ENCODE measurements around the gene ARL4C. TPM values are rescaled to one million over a fixed set of nuclear protein-coding genes. Genes with fewer than 3 reads are reported as not detected.
"Not testable (repeated sequence)": the region's sequence is repeated elsewhere in the genome, so short reads cannot be mapped to it uniquely, and the experiment has no call there.

Gene ARL4C
- polyA plus RNA-seq, 3 donors: 3.0 to 11.6 (median 5.2) TPM

DNA sequence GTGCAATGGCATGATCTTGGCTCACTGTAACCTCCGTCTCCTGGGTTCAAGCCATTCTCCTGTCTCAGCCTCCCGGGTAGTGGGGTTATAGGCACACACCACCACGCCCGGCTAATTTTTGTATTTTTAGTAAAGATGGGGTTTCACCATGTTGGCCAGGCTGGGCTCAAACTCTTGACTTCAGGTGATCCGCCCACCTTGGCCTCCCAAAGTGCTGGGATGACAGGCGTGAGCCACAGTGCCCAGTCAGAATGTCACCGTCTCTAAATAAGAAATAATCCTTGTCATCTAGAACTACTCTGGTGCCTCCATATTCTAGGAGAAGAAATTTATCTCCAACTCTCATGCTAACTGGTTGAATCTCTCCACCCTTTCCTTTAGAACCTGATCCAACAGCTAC lies 41.6 kb downstream of the ARL4C start:
- not testable (repeated sequence) for H3K27ac ChIP-seq (ENCODE audit: low read depth, low read length)
- WGBS, 3 donors: 89 to 98% (median 95%) methylated on average over 7 of the region's 7 CpGs

DNA sequence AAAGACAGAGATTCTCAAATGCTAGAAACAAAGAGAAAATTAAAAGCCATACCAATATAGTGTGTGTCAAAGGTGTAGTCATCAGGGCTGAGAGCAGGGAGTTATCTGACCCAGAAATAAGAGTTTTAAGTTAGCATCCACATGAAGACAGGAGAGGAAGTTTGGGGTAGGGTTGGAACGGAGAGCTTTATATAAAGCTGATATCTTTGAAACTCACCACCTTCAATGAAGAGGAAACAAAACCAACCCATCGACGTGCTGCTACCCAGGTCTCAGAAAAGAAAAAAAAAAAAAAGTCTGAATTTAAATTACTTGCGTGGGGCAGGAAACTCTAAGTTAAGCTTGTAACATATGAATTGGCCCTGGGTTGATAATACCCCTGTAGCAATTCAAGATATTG lies 42.4 kb downstream of the ARL4C start:
- 57 to 87% (median 70%) methylated on average over 4 of the region's 4 CpGs for WGBS, 3 donors
- H3K27ac ChIP-seq (ENCODE audit: low read depth, low read length): no peak overlapping the region

DNA sequence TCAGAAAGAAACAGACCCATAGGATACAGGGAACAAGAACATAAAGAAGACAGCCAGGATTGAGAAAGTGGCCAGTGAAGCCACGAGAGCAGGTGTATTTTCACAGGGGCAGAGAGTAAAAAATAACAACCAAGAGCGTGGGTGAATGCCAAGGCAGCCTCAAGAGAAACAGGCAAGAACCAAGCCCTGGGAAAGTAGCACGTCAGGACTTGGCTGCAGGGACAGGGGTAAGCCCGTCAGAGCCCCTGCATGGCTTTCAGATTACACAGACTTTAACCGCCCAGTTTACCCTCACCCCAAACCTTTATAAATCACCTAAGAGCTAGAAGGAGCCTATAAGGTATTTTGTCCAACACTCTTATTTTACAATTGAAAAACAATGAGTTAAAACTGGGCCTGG lies 43.7 kb downstream of the ARL4C start:
- 80 to 84% (median 81%) methylated on average over 5 of the region's 5 CpGs for WGBS, 3 donors
- H3K27ac ChIP-seq (ENCODE audit: low read depth, low read length): no peak overlapping the region

DNA sequence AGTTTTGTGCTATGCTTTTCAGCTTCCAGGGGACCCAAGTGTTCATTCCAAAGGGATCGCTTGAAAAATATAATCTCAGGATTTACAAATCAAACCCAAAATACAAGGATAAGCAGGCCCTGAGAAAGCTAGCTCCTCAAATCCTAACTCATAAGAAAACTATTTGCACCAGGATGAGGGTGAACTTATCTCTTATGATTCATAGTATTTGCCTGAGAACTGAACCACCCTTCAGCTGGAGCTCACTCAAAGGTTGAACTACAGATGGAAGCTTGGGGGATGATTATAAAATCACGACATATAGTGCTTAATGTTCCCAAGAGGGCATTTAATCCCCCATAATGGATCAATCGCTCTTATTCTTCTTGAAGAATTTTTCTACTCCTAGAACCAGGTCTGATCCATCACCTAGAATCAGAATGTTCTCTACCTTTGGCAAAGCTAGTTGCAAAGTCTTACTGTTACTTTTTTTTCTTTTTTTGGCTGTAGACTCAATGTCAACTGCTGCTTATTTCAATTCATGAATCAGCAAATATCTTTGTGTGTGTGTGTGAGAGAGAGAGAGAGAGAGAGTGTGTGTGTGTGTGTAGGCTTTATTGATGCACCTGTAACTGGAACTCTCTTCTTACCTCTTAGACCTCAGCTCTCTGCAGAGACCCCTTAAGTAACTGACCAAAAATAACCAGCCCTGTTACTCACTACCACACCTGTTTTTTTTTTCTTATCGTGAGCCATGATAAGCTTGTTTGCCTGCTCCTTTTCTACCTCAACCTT lies 44.8 kb downstream of the ARL4C start:
- WGBS, 3 donors: 79 to 82% (median 79%) methylated on average over 4 of the region's 4 CpGs
- no peak overlapping the region for H3K27ac ChIP-seq (ENCODE audit: low read depth, low read length)

DNA sequence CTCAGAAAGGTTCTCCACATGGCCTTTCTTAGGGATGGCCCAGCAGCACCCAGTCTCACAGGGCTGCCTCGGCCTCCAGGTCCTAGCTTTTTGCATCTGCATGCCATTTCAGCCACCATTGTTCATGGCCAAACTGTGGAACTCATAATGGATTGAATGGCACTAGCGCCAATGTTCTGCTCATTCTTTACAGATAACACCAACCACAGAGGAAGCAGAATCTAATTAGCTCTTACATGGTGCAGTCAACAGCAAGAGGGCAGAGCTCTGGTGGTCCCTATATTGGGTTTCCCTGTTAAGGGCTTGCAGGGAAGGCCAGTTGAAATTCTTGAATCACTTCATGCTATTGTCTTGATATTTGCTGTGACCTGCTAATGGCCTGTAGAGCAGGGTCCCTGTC lies 45.6 kb downstream of the ARL4C start:
- no peak overlapping the region for H3K27ac ChIP-seq (ENCODE audit: low read depth, low read length)
- WGBS, 3 donors: 83 to 94% (median 90%) methylated on average over 2 of the region's 2 CpGs

DNA sequence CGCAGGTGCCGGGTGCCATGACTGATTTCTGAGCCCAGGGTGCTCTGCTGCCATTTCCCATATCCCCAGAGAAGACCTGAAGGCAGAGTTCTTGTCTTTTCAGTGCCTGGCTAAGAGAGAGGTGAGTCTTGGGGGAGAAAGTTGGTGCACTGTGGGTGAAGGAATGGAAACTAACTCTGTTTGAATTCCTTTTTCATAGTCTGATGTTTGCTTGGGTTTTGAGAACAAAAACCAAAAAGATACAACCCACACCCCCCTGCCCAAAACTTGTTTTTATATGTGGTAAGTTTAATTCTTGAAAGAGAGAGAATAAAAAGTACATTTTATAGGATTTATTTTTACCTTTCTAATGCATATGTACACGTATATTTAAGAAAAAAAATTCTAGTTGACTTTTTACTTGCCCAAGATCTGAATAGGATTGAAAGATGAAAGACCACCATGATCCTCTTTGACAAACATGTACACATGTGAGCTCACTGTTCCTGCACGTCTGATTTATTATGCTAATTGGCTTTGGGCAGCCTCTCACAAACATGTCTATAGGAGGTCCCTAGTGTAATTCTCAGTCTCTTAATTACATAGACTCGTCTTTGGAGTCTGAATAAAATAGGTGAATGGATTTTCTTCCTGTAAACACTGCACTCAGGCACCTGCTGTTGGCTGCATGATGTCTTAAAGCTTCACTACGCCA lies 46.3 kb downstream of the ARL4C start:
- WGBS, 3 donors: 73 to 86% (median 78%) methylated on average over 6 of the region's 6 CpGs
- no peak overlapping the region for H3K27ac ChIP-seq (ENCODE audit: low read depth, low read length)

DNA sequence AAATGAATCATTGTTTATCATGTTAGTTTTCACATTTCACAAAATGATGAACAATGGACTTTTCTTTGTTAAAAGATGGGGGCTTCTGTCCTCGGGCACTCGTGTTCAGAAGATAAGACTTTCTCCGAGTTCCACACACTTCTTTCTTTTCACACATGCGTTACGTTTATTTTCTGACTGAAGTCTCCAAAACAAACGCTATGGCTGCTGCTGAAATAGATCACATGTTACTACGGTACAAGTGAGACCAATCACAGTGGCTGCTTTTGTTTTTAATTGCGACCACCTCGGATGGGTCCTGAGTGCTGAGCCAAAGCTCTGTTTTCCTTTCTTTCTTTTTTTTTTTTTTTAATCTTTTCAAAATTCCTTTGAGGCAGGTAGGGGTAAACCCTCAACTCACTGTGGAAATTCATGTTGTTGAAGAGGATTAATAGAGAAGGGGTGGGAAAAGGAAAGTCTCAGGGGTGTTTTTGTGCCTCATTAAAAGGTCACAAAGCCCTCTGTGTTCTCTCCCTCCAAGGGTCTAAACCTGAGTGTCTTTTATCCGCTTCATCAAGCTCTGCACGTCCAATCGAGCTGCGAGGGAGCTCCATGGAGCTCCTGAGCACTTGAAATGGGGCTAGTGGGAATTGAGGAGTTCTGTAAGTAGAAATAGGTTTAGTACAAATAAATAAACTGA lies 48.2 kb downstream of the ARL4C start:
- WGBS, 3 donors: 50 to 79% (median 79%) methylated on average over 13 of the region's 13 CpGs
- no peak overlapping the region for H3K27ac ChIP-seq (ENCODE audit: low read depth, low read length)

- 70 to 80% (median 74%) methylated on average over 5 of the region's 5 CpGs for WGBS, 3 donors
Measured at GRCh38 chr2:234447963-234448362, 48.9 kb downstream of the ARL4C start.

GRCh38 chr2:234447189-234447588 lies 49.7 kb downstream of the ARL4C start:
- no peak overlapping the region for H3K27ac ChIP-seq (ENCODE audit: low read depth, low read length)
- 87 to 96% (median 95%) methylated on average over 6 of the region's 6 CpGs for WGBS, 3 donors

More at GRCh38 chr2:234447963-234448362, 48.9 kb downstream of the ARL4C start:
- no peak overlapping the region for H3K27ac ChIP-seq (ENCODE audit: low read depth, low read length)

- WGBS, 3 donors: 54 to 65% (median 55%) methylated on average over 18 of the region's 18 CpGs
- no peak overlapping the region for H3K27ac ChIP-seq (ENCODE audit: low read depth, low read length)
Measured at GRCh38 chr2:234446404-234447076, 50.3 kb downstream of the ARL4C start.

GRCh38 chr2:234444893-234445292 lies 52.0 kb downstream of the ARL4C start:
- H3K27ac ChIP-seq (ENCODE audit: low read depth, low read length): no peak overlapping the region
- WGBS, 3 donors: 28 to 58% (median 35%) methylated on average over 10 of the region's 10 CpGs

DNA sequence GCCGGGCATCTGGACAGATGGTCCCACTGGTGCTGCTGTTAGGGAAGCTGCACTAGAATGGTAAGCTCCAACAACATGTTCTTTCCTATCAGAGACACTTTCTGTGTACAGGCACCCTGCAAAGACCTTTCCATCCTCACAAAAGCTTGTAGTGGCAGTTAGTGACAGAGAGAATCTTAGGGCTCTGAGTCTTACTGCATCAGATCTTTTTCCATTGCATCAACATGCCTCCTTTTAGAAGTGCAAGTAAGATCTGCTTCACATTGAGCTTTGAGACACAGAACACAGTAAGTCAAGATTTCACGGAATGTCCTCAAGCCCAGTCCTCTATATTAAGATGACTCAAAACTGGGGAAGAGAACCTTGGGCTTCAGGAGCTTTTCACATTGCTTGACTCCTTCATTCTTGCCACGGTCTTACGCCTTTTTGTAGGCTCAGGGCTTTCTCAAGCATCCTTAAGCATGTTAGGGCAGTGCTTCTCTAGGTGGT lies 52.6 kb downstream of the ARL4C start:
- H3K27ac ChIP-seq (ENCODE audit: low read depth, low read length): no peak overlapping the region
- 89 to 95% (median 93%) methylated on average over 4 of the region's 4 CpGs for WGBS, 3 donors

Data from adipose tissue (tissue), 3 donors.